Measurements from ENCODE around the gene ERH.
"Not testable (repeated sequence)": the region's sequence is repeated elsewhere in the genome, so short reads cannot be mapped to it uniquely, and the experiment has no call there.

ERH gene

GRCh38 chr14:69404883-69405282 lies 6.8 kb upstream of the ERH start:
- peaks cover 18 to 30% (median 24%) of the 10 kb centered on the region in 11 experiments for H3K9me3 ChIP-seq (replicated peaks in 1 of 11)
- no peaks in the 10 kb centered on the region for H3K27me3 ChIP-seq
- no peak overlapping the region for H3K9ac ChIP-seq
- H4K20me1 ChIP-seq, result peaks cover 0 to 29% (median 7%) of the 10 kb centered on the region in 11 experiments; a peak in 9 of 22 replicates
- H3K4me3 ChIP-seq, result no peak overlapping the region
- TF ChIP-seq Cebpa-rat (IDR thresholded peaks at IDR 0.05), result no peak
- H3K4me1 ChIP-seq, result peaks cover 13 to 34% (median 22%) of the 10 kb centered on the region in 10 experiments
- H3K36me3 ChIP-seq, result peaks cover 20 to 66% (median 46%) of the 10 kb centered on the region in 11 experiments; a peak in 21 of 22 replicates
- H3K4me2 ChIP-seq, result no peak overlapping the region
- no peak overlapping the region for H3K27ac ChIP-seq

- H3K9me3 ChIP-seq (replicated peaks in 1 of 11), result peaks cover 18 to 30% (median 24%) of the 10 kb centered on the region in 11 experiments
- no peak overlapping the region for H3K27ac ChIP-seq
- no peak overlapping the region for H3K4me3 ChIP-seq
- H3K4me2 ChIP-seq, result no peak overlapping the region
- H4K20me1 ChIP-seq, result peaks cover 0 to 28% (median 7%) of the 10 kb centered on the region in 11 experiments; a peak in 9 of 22 replicates
- no peak for TF ChIP-seq Cebpa-rat (IDR thresholded peaks at IDR 0.05)
- no peaks in the 10 kb centered on the region for H3K27me3 ChIP-seq
- H3K4me1 ChIP-seq, result peaks cover 17 to 38% (median 26%) of the 10 kb centered on the region in 10 experiments
- peaks cover 20 to 63% (median 45%) of the 10 kb centered on the region in 11 experiments; a peak in 21 of 22 replicates for H3K36me3 ChIP-seq
- H3K9ac ChIP-seq, result no peak overlapping the region
Measured at GRCh38 chr14:69404478-69404877, 6.4 kb upstream of the ERH start.

- Histone ChIP-seq H3K4me3 (peak overlapping the region in 4 of 10 experiments; percentile 22 to 87 (median 76); a peak in 4 of 20 replicates), H3K9ac (peak overlapping the region in 2 of 11 experiments; percentile 3 to 96; a peak in 1 of 22 replicates), H3K27ac (no peak overlapping the region), H3K4me2 (peak overlapping the region; percentile 23 to 99 (median 93); a peak in 17 of 22 replicates), H3K4me1 (peaks cover 22 to 41% (median 34%) of the 10 kb centered on the region in 10 experiments), H3K27me3 (no peaks in the 10 kb centered on the region), H4K20me1 (peaks cover 0 to 26% (median 4%) of the 10 kb centered on the region in 11 experiments; a peak in 10 of 22 replicates), H3K9me3 (replicated peaks in 1 of 11) (peaks cover 18 to 31% (median 24%) of the 10 kb centered on the region in 11 experiments), H3K36me3 (peaks cover 20 to 43% (median 29%) of the 10 kb centered on the region in 11 experiments; a peak in 21 of 22 replicates)
- no peak for TF ChIP-seq Cebpa-rat (IDR thresholded peaks at IDR 0.05)
Measured at GRCh38 chr14:69401841-69402240, 3.7 kb upstream of the ERH start.

GRCh38 chr14:69400154-69400553 lies 2.1 kb upstream of the ERH start:
- Histone ChIP-seq H3K4me3 (peak overlapping the region; percentile 76 to 92 (median 82)), H3K36me3 (peaks cover 24 to 44% (median 34%) of the 10 kb centered on the region in 11 experiments), H3K9me3 (replicated peaks in 1 of 11) (peaks cover 15 to 28% (median 17%) of the 10 kb centered on the region in 11 experiments), H3K27ac (no peak overlapping the region), H3K9ac (peak overlapping the region; percentile 94 to 99 (median 98); a peak in 18 of 22 replicates), H4K20me1 (peaks cover 9 to 42% (median 19%) of the 10 kb centered on the region in 11 experiments; a peak in 18 of 22 replicates), H3K4me2 (peak overlapping the region; percentile 91 to 99 (median 94)), H3K4me1 (peaks cover 37 to 57% (median 50%) of the 10 kb centered on the region in 10 experiments), H3K27me3 (no peaks in the 10 kb centered on the region)
- no peak for TF ChIP-seq Cebpa-rat (IDR thresholded peaks at IDR 0.05)

GRCh38 chr14:69399750-69400149 lies 1.7 kb upstream of the ERH start:
- Histone ChIP-seq H3K4me1 (peaks cover 41 to 62% (median 53%) of the 10 kb centered on the region in 10 experiments), H4K20me1 (peaks cover 13 to 42% (median 23%) of the 10 kb centered on the region in 11 experiments; a peak in 18 of 22 replicates), H3K27ac (peak overlapping the region in 1 of 11 experiments; percentile 97; a peak in 1 of 22 replicates), H3K4me3 (peak overlapping the region; percentile 76 to 92 (median 82)), H3K9ac (peak overlapping the region; percentile 94 to 99 (median 98); a peak in 21 of 22 replicates), H3K4me2 (peak overlapping the region; percentile 91 to 99 (median 94)), H3K27me3 (no peaks in the 10 kb centered on the region), H3K36me3 (peaks cover 24 to 44% (median 34%) of the 10 kb centered on the region in 11 experiments), H3K9me3 (replicated peaks in 1 of 11) (peaks cover 11 to 24% (median 13%) of the 10 kb centered on the region in 11 experiments)
- no peak for TF ChIP-seq Cebpa-rat (IDR thresholded peaks at IDR 0.05)

- H3K4me1 ChIP-seq, result peaks cover 41 to 62% (median 54%) of the 10 kb centered on the region in 10 experiments
- no peak for TF ChIP-seq Cebpa-rat (IDR thresholded peaks at IDR 0.05)
- peak overlapping the region; percentile 88 to 99 (median 97) for H3K27ac ChIP-seq
- H3K4me3 ChIP-seq, result peak overlapping the region; percentile 76 to 92 (median 82)
- H3K27me3 ChIP-seq, result no peaks in the 10 kb centered on the region
- H3K9ac ChIP-seq, result peak overlapping the region; percentile 94 to 99 (median 98)
- peaks cover 20 to 46% (median 30%) of the 10 kb centered on the region in 11 experiments; a peak in 20 of 22 replicates for H4K20me1 ChIP-seq
- peak overlapping the region; percentile 91 to 99 (median 94) for H3K4me2 ChIP-seq
- peaks cover 3 to 16% (median 4%) of the 10 kb centered on the region in 11 experiments; a peak in 21 of 22 replicates for H3K9me3 ChIP-seq (replicated peaks in 1 of 11)
- H3K36me3 ChIP-seq, result peaks cover 26 to 44% (median 34%) of the 10 kb centered on the region in 11 experiments
Measured at GRCh38 chr14:69398818-69399210, 715 bp upstream of the ERH start.

- Histone ChIP-seq H4K20me1 (peaks cover 47 to 67% (median 59%) of the 10 kb centered on the region in 11 experiments; a peak in 21 of 22 replicates), H3K4me2 (peak overlapping the region; percentile 78 to 96 (median 92))
Measured at GRCh38 chr14:69395929-69396328, 2.2 kb downstream of the ERH start.

GRCh38 chr14:69392481-69392880 lies 5.6 kb downstream of the ERH start:
- Histone ChIP-seq H4K20me1 (peaks cover 81 to 99% (median 93%) of the 10 kb centered on the region in 11 experiments; a peak in 21 of 22 replicates), H3K27me3 (no peaks in the 10 kb centered on the region), H3K27ac (no peak overlapping the region), H3K9me3 (replicated peaks in 1 of 11) (no peaks in the 10 kb centered on the region), H3K4me1 (peaks cover 21 to 38% (median 30%) of the 10 kb centered on the region in 10 experiments), H3K4me2 (no peak overlapping the region), H3K9ac (no peak overlapping the region), H3K4me3 (no peak overlapping the region), H3K36me3 (peaks cover 86 to 94% (median 91%) of the 10 kb centered on the region in 11 experiments)
- no peak for TF ChIP-seq Cebpa-rat (IDR thresholded peaks at IDR 0.05)

More at GRCh38 chr14:69395929-69396328, 2.2 kb downstream of the ERH start:
- Histone ChIP-seq H3K4me3 (peak overlapping the region in 4 of 10 experiments; percentile 3 to 83 (median 78); a peak in 4 of 20 replicates), H3K9me3 (replicated peaks in 1 of 11) (peaks cover 0 to 4% (median 0%) of the 10 kb centered on the region in 11 experiments; a peak in 2 of 22 replicates), H3K27ac (0 out of 22 replicates have a peak overlapping the region, but pooled peaks of 1 of the 11 experiments have one; percentile 99), H3K36me3 (peaks cover 53 to 60% (median 57%) of the 10 kb centered on the region in 11 experiments), H3K9ac (peak overlapping the region in 8 of 11 experiments; percentile 13 to 99 (median 98); a peak in 9 of 22 replicates), H3K4me1 (peaks cover 40 to 60% (median 49%) of the 10 kb centered on the region in 10 experiments), H3K27me3 (no peaks in the 10 kb centered on the region)
- no peak for TF ChIP-seq Cebpa-rat (IDR thresholded peaks at IDR 0.05)

- not testable (repeated sequence) for H3K27me3 ChIP-seq; H3K9ac ChIP-seq; H3K4me3 ChIP-seq; H3K9me3 ChIP-seq (replicated peaks in 1 of 11); H3K27ac ChIP-seq
- Histone ChIP-seq H3K4me1 (peaks cover 13 to 30% (median 23%) of the 10 kb centered on the region in 10 experiments), H3K4me2 (peak overlapping the region in 1 of 11 experiments; percentile 8; a peak in 1 of 22 replicates), H3K36me3 (peaks cover 96 to 100% (median 100%) of the 10 kb centered on the region in 11 experiments), H4K20me1 (peaks cover 88 to 100% (median 97%) of the 10 kb centered on the region in 11 experiments; a peak in 21 of 22 replicates)
Measured at GRCh38 chr14:69391400-69391799, 6.7 kb downstream of the ERH start.
